Tibial nerve (tissue), 4 donors: ENCODE results near the gene NETO2.

ENCODE experiments used
- EP300 ChIP-seq, 2 donors: sonication (generic); formaldehyde crosslinking; IDR thresholded peaks; one replicate each; pipeline ENCODE4 v1.6.1; 2017; ENCODE audit warnings: antibody characterized with exemption in 2 of 2, mild to moderate bottlenecking in 1 of 2
- POLR2A ChIP-seq, 2 donors: fragments of 450-650 bp; IDR thresholded peaks; one replicate each; pipeline ENCODE4 v1.6.1; 2017; ENCODE audit warnings: antibody characterized with exemption in 2 of 2, mild to moderate bottlenecking in 2 of 2, moderate library complexity in 2 of 2
- TF ChIP-seq, protein P1 (sequence below), 5 experiments: fragments of 200-600 bp in 3 of 5; fragments of 450-650 bp in 2 of 5; sonication (generic) in 3 of 5; IDR thresholded peaks; one replicate each; pipeline ENCODE4 v1.5.1; 2016 to 2019; ENCODE audit warnings: antibody characterized with exemption in 5 of 5, mild to moderate bottlenecking in 3 of 5, moderate library complexity in 2 of 5

DNA sequence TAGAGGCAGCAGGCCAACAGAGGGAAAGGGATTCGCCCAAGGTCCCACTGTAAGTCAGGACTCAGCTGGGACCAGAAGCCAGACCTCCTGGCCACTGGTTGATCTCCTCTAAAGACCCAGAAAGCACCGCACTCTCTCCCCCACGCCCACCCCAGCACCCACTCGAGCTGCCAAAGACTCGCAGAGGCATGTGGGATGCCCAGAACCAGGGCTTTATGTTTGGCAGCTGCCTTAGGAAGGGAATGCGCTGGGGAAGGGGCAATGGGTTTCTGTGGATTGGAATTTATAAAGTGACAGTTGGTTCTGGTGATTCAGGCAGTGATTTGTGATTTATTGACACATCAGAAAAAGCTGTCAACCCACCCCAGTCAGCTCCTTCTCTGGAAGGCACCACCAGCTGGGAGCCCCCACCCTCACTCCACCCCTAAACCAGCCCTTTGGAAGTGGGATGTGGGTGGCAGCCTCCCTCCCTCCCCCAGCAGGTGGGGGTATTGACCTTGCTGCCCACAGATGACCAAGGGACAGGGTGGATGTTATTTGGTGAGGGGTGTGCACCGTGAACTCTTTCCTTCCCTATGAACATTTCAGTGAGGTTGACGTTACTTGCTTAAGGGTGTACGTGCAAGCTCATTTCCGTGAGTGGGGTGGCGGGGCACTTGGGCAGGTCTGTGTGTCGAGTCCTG is 93.7 kb downstream of the NETO2 start:
- TF ChIP-seq, protein P1, sequence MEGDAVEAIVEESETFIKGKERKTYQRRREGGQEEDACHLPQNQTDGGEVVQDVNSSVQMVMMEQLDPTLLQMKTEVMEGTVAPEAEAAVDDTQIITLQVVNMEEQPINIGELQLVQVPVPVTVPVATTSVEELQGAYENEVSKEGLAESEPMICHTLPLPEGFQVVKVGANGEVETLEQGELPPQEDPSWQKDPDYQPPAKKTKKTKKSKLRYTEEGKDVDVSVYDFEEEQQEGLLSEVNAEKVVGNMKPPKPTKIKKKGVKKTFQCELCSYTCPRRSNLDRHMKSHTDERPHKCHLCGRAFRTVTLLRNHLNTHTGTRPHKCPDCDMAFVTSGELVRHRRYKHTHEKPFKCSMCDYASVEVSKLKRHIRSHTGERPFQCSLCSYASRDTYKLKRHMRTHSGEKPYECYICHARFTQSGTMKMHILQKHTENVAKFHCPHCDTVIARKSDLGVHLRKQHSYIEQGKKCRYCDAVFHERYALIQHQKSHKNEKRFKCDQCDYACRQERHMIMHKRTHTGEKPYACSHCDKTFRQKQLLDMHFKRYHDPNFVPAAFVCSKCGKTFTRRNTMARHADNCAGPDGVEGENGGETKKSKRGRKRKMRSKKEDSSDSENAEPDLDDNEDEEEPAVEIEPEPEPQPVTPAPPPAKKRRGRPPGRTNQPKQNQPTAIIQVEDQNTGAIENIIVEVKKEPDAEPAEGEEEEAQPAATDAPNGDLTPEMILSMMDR (IDR thresholded peaks at IDR 0.05): no peak
- no peak for TF ChIP-seq EP300 (IDR thresholded peaks at IDR 0.05)
- no peak for TF ChIP-seq POLR2A (IDR thresholded peaks at IDR 0.05)
